OCI-LY3 (cell line): Measurements from ENCODE around the gene TOPORS.
A peak's percentile ranks its signal among the peaks of the same experiment; 100 is the strongest.

Experiments used
- H2AFZ ChIP-seq: fragments of 200-600, 300-600 bp; shearing (Covaris generic); 2 replicates; pipeline ENCODE4 v1.6.0; 2014; ENCODE audit warnings: antibody characterized with exemption, low read depth, low read length
- H3K27ac ChIP-seq: fragments of 200-600, 300-600 bp; sonication (generic); 2 replicates; pipeline ENCODE4 v1.5.1; 2014; ENCODE audit warnings: mild to moderate bottlenecking, low read length, moderate library complexity, mixed read lengths
- H3K27me3 ChIP-seq: fragments of 200-600, 300-600 bp; sonication (generic); 2 replicates; pipeline ENCODE4 v1.6.1; 2014; ENCODE audit warnings: low read depth, low read length, mixed read lengths
- H3K36me3 ChIP-seq: fragments of 200-600, 300-600 bp; sonication (generic); replicated peaks from 2 replicates; pipeline ENCODE3; 2014; ENCODE audit warnings: low read depth, low read length, mixed read lengths
- H3K4me1 ChIP-seq: fragments of 300-600, 200-600 bp; sonication (generic); 2 replicates; pipeline ENCODE4 v1.6.1; 2014; ENCODE audit warnings: low read length, mixed read lengths
- H3K4me2 ChIP-seq: fragments of 200-600, 300-600 bp; sonication (generic); 2 replicates; pipeline ENCODE4 v1.6.1; 2014; ENCODE audit warnings: low read length, mixed read lengths
- H3K4me3 ChIP-seq: fragments of 300-600, 200-600 bp; sonication (generic); 2 replicates; pipeline ENCODE4 v1.5.1; 2014; ENCODE audit warnings: antibody characterized with exemption, mild to moderate bottlenecking, low read length, moderate library complexity
- H3K79me2 ChIP-seq: fragments of 300-600, 200-600 bp; shearing (Covaris generic); 2 replicates; pipeline ENCODE4 v1.6.1; 2014; ENCODE audit warnings: mild to moderate bottlenecking, low read length, mixed read lengths
- H3K9ac ChIP-seq: fragments of 300-600, 200-600 bp; shearing (Covaris generic); 2 replicates; pipeline ENCODE4 v1.6.0; 2014; ENCODE audit warnings: mild to moderate bottlenecking, low read length, moderate library complexity
- H3K9me3 ChIP-seq: fragments of 200-600, 300-600 bp; shearing (Covaris generic); 2 replicates; pipeline ENCODE4 v1.6.1; 2014; ENCODE audit warnings: low read length, mixed read lengths; ENCODE audit not compliant: insufficient read depth
- H4K20me1 ChIP-seq: fragments of 200-600, 300-600 bp; sonication (generic); 2 replicates; pipeline ENCODE4 v1.6.1; 2016; ENCODE audit warnings: low read length, mixed read lengths; ENCODE audit not compliant: insufficient read depth
- EZH2phosphoT487 ChIP-seq: fragments of 200-600 bp; shearing (Covaris generic); IDR thresholded peaks from 2 replicates; pipeline ENCODE4 v1.6.1; 2018; ENCODE audit warnings: antibody characterized with exemption, mixed run types, low read depth
- TF ChIP-seq, protein P1 (sequence below): fragments of 200-600, 300-600 bp; sonication (generic); IDR thresholded peaks from 2 replicates; pipeline ENCODE4 v1.5.1; 2014; ENCODE audit warnings: antibody characterized with exemption, low read length, low read depth

TOPORS gene

DNA sequence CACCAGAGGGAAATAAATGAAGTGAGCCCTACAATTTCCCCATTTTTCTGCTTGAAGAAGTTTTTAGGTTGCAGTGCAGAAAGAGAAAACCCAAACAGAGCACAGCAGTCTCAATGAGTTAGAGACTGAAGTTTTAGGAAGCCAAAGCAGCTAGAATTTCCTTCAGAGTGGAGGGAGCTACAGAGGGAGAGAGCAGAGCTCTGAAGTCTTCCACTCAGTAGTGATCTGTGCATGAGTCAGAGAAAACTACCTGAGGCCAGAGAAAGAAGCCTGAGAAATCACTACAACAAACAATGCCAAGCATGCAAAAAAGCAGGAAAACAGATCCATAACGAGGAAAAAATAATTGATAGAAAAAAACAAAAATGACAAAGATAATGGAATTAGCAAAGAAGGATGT, 38.5 kb upstream of the TOPORS start:
- Histone ChIP-seq H3K4me1 (peaks cover 13% of the 10 kb centered on the region), H3K4me3 (no peak overlapping the region), H3K27ac (no peak overlapping the region), H3K9me3 (no peaks in the 10 kb centered on the region), H2AFZ (no peak overlapping the region), H3K79me2 (no peaks in the 10 kb centered on the region), H3K4me2 (no peak overlapping the region), H3K9ac (no peak overlapping the region), H4K20me1 (no peaks in the 10 kb centered on the region), H3K36me3 (no peaks in the 10 kb centered on the region), H3K27me3 (no peaks in the 10 kb centered on the region)
- TF ChIP-seq, protein P1, sequence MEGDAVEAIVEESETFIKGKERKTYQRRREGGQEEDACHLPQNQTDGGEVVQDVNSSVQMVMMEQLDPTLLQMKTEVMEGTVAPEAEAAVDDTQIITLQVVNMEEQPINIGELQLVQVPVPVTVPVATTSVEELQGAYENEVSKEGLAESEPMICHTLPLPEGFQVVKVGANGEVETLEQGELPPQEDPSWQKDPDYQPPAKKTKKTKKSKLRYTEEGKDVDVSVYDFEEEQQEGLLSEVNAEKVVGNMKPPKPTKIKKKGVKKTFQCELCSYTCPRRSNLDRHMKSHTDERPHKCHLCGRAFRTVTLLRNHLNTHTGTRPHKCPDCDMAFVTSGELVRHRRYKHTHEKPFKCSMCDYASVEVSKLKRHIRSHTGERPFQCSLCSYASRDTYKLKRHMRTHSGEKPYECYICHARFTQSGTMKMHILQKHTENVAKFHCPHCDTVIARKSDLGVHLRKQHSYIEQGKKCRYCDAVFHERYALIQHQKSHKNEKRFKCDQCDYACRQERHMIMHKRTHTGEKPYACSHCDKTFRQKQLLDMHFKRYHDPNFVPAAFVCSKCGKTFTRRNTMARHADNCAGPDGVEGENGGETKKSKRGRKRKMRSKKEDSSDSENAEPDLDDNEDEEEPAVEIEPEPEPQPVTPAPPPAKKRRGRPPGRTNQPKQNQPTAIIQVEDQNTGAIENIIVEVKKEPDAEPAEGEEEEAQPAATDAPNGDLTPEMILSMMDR = no peak
- no peak for TF ChIP-seq EZH2phosphoT487

DNA sequence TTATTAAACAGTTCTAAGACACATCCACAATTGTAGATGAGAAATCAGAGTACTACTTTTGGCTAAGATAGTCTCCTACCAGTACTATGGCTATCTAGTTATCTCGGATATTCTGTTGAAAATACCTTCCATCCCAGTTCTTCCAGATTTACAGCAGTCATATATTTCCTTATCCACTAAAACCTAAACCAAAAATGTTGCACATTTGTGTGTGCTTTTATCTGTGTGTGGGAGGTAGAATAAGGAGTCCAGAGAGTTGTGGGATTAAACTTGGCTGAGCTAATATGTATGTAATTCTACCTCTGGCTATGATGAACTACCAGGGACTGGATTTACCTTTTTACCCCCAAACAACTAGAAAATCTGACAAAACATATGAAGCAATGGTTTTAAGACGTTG, 38.1 kb upstream of the TOPORS start:
- H3K9me3 ChIP-seq = no peaks in the 10 kb centered on the region
- no peaks in the 10 kb centered on the region for H3K27me3 ChIP-seq
- no peaks in the 10 kb centered on the region for H4K20me1 ChIP-seq
- H3K9ac ChIP-seq = no peak overlapping the region
- H3K4me1 ChIP-seq = peaks cover 11% of the 10 kb centered on the region
- no peak overlapping the region for H3K4me2 ChIP-seq
- no peak overlapping the region for H3K4me3 ChIP-seq
- no peak overlapping the region for H3K27ac ChIP-seq
- TF ChIP-seq, protein P1 = no peak
- no peak for TF ChIP-seq EZH2phosphoT487
- no peaks in the 10 kb centered on the region for H3K79me2 ChIP-seq
- no peak overlapping the region for H2AFZ ChIP-seq
- no peaks in the 10 kb centered on the region for H3K36me3 ChIP-seq

DNA sequence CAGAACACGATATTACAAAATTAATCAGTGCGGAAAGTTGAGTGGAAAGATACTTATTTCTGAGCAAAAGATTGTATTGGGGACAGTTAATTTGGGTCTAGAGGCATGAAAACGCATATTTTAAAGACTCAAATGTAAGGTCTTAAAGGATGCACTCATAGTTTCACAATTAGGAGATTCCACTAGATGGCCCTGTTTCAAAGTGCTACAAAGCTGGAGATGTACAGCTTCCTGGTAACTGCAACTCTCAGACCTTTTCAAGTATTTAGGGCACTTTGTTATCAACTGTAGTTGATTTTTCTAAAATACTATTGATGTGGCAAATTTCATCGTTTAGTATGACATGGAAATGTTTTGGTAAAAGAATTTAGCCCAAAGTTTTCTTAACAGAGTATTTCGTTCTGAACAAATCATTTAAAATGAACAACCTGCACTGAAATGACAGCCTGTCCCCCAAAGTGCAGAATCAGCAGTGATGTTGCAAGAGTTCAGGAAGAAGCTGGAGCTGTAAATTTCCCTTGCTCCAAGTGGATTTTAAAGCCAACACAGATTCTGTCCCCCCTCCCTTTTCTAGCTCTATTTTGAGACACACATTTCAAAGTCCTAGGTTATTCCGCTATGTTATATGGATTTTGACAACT, 36.8 kb upstream of the TOPORS start:
- Histone ChIP-seq H3K4me2 (peak overlapping the region; percentile 2; the same call in 1 of the 2 replicates), H3K4me1 (peaks cover 11% of the 10 kb centered on the region), H3K4me3 (no peak overlapping the region), H4K20me1 (no peaks in the 10 kb centered on the region), H3K9ac (no peak overlapping the region), H2AFZ (no peak overlapping the region), H3K79me2 (no peaks in the 10 kb centered on the region), H3K27me3 (no peaks in the 10 kb centered on the region), H3K36me3 (no peaks in the 10 kb centered on the region), H3K27ac (no peak overlapping the region), H3K9me3 (no peaks in the 10 kb centered on the region)
- TF ChIP-seq, protein P1 = peak; percentile 88
- no peak for TF ChIP-seq EZH2phosphoT487

DNA sequence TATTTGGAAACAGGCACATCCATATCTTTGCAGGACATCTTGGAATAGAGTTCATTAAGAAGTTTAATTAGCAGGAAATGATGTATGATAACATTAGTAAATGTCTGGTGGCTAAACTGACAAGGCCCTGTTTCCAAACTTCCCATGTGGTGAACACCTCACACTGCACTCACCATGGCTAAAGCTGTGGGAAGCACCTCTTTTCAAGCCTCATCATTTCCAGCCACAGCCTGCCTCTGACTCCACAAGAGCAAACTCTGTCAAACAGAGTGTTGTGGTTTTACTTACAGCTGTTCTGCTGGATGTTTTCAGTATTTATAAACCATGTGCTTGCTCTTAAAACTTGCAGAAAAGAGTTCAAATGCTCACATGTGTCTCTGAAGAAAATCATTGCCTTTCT, 35.5 kb upstream of the TOPORS start:
- Histone ChIP-seq H2AFZ (no peak overlapping the region), H4K20me1 (no peaks in the 10 kb centered on the region), H3K27ac (no peak overlapping the region), H3K4me3 (no peak overlapping the region), H3K4me1 (peaks cover 11% of the 10 kb centered on the region), H3K79me2 (no peaks in the 10 kb centered on the region), H3K9me3 (no peaks in the 10 kb centered on the region), H3K4me2 (no peak overlapping the region), H3K27me3 (no peaks in the 10 kb centered on the region), H3K9ac (no peak overlapping the region), H3K36me3 (no peaks in the 10 kb centered on the region)
- TF ChIP-seq EZH2phosphoT487 = no peak
- TF ChIP-seq, protein P1 = no peak
